SU-DHL-6 (cell line): ENCODE measurements around the gene SLCO4A1.

Experiments
- CTCF ChIP-seq: fragments of 200-600 bp; sonication (generic); IDR thresholded peaks from one replicate; pipeline ENCODE4 v1.5.1; 2017; ENCODE audit warnings: antibody characterized with exemption, mild to moderate bottlenecking, low read length, moderate library complexity; ENCODE audit not compliant: insufficient read depth, poor library complexity, severe bottlenecking
- EZH2phosphoT487 ChIP-seq: fragments of 200-600 bp; sonication (generic), shearing (Covaris generic); conservative IDR thresholded peaks from 2 replicates; pipeline ENCODE4 v1.6.1; 2018; ENCODE audit warnings: mild to moderate bottlenecking, antibody characterized with exemption, low read length, moderate library complexity, mixed read lengths

- TF ChIP-seq CTCF (peak; percentile 90), EZH2phosphoT487 (no peak)
Observed at GRCh38 chr20:62616728-62617621, 25.3 kb upstream of the SLCO4A1 start.
